Gastrocnemius medialis (tissue), 4 donors: Measurements from ENCODE around the gene MAD1L1. TPM values are rescaled to one million over a fixed set of nuclear protein-coding genes. Genes with fewer than 3 reads are reported as not detected.

ENCODE experiments used
- ATAC-seq, 2 donors: fragments of 150-250 bp; one replicate each; pipeline ENCODE4 v1.9.1; 2016
- DNase-seq, 2 donors: peaks; one replicate each; pipeline ENCODE4 v3.0.0-alpha.2; 2019
- H3K27ac ChIP-seq, 4 donors: fragments of 200-600 bp; sonication (generic); 1 replicate in 1 of 4; 2 replicates in 3 of 4; pipeline ENCODE4 v1.5.1; 2016 to 2018; ENCODE audit warnings: mild to moderate bottlenecking in 2 of 4, moderate library complexity in 1 of 4
- H3K27me3 ChIP-seq, 3 donors: fragments of 200-600 bp; sonication (generic) in 2 of 3; 1 replicate in 1 of 3; 2 replicates in 2 of 3; pipeline versions ENCODE4 v1.5.1 to v1.6.0; 2016 to 2019; ENCODE audit warnings: mild to moderate bottlenecking in 1 of 3, moderate library complexity in 1 of 3
- H3K36me3 ChIP-seq, 2 donors: fragments of 200-600 bp; sonication (generic) in 1 of 2; one replicate each; pipeline ENCODE4 v1.5.1; 2017 to 2018
- H3K4me1 ChIP-seq, 2 donors: fragments of 200-600 bp; sonication (generic) in 1 of 2; one replicate each; pipeline ENCODE4 v1.5.1; 2016 to 2017; ENCODE audit warnings: mild to moderate bottlenecking in 2 of 2
- H3K4me3 ChIP-seq, 4 donors: fragments of 200-600 bp; sonication (generic) in 3 of 4; 1 replicate in 1 of 4; 2 replicates in 3 of 4; pipeline ENCODE4 v1.5.1; 2016 to 2019; ENCODE audit warnings: mild to moderate bottlenecking in 2 of 4
- H3K9me3 ChIP-seq, 3 donors: fragments of 200-600 bp; sonication (generic) in 2 of 3; 1 replicate in 1 of 3; 2 replicates in 2 of 3; pipeline ENCODE4 v1.5.1; 2016 to 2019
- CTCF ChIP-seq, 5 experiments: fragments of 450-650 bp in 3 of 5; fragments of 200-600 bp in 2 of 5; sonication (generic) in 2 of 5; IDR thresholded peaks in 4 of 5; conservative IDR thresholded peaks in 1 of 5; 1 replicate in 4 of 5; 2 replicates in 1 of 5; pipeline ENCODE4 v1.5.1; 2016 to 2019; ENCODE audit warnings: antibody characterized with exemption in 5 of 5, mild to moderate bottlenecking in 3 of 5, moderate library complexity in 3 of 5
- POLR2A ChIP-seq, 2 donors: fragments of 450-650 bp; IDR thresholded peaks; one replicate each; pipeline ENCODE4 v1.6.1; 2017; ENCODE audit warnings: antibody characterized with exemption in 2 of 2, mild to moderate bottlenecking in 2 of 2, moderate library complexity in 2 of 2
- in situ Hi-C, 4 donors: fragments of 200-750 bp; cut with MboI; loops; one replicate each; pipeline versions ENCODE4 v1.15.0 to v1.8.0; 2017; ENCODE audit warnings: low sequenced_read_pairs in 4 of 4
- intact Hi-C: fragments of 100-400 bp; cut with DNase I; formaldehyde crosslinking; loops from one replicate; pipeline ENCODE4 v1.15.1; 2023; ENCODE audit warnings: low total_unique reads
- total RNA-seq, 4 donors: library from RNA; depleted of rRNA; stranded (reverse); fragments of >200 nt; gene quantifications; one replicate each; pipeline versions ENCODE4 v1.1.0 to v1.2.3, GENCODE V29; 2016

MAD1L1 gene
- total RNA-seq, 4 donors from 2014 or later, result 19.7 to 32.4 (median 22.7) TPM

- in situ Hi-C loops, result no loop called here
- Histone ChIP-seq H3K9me3 (peaks cover 0 to 5% (median 0%) of the 10 kb centered on the region in 3 donors), H3K4me1 (peaks cover 0 to 13% of the 10 kb centered on the region in 2 donors), H3K27me3 (no peaks in the 10 kb centered on the region), H3K27ac (no peak overlapping the region), H3K4me3 (no peak overlapping the region), H3K36me3 (no peaks in the 10 kb centered on the region)
- ATAC-seq, result no peak
- TF ChIP-seq POLR2A (IDR thresholded peaks at IDR 0.05) (no peak), CTCF (IDR thresholded peaks at IDR 0.05 in 4 of 5, conservative IDR thresholded peaks at IDR 0.05 in 1 of 5) (no peak)
- intact Hi-C loops, result no loop called here
- DNase-seq, result no peak
Observed at GRCh38 chr7:1873070-1873405, 359.7 kb downstream of the MAD1L1 start.

DNA sequence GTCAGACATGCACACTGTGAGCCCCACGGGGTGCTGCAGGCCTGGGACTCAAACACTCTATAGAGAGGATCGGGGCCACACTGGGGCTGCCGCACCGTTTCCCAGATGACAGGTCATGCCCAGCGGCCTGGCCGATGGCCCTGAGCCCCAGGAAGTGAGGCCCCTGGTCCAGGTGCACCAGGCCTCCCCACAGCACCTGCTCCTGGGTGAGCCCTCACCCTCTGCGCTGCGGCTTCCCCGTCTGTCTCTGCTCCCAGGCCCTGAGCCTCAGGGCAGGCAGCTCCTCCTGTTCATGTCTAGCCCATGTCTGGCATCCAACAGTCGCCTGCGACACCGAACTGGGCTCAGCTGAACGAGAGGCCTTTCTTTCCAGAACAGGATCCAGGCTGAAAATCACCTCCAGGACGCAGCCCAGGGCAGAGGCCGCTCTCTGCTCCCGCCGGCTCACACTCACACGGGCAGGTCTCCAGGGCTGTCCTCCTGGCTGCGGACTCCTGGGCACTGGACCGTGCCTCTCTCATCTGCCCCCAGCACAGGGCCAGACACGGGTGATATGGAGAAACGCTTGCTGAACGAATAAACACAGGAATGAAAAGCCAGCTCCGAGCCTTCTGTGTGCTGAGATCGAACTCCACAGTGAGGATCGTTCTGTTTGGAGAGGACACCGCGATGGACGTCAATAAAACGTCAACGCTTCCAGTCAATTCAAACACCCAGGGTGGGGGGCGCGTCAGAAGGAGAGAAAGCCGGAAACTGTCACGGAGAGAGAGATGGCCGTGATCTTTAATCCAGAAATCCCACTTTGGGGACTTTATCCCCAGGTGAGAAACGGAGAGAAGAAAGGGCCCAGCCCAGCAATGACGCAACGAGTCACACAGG, 360.3 kb downstream of the MAD1L1 start:
- H3K27me3 ChIP-seq, result no peaks in the 10 kb centered on the region
- intact Hi-C loops, result no loop called here
- H3K4me3 ChIP-seq, result no peak overlapping the region
- ATAC-seq (no peak), DNase-seq (no peak)
- H3K4me1 ChIP-seq, result peaks cover 0 to 13% of the 10 kb centered on the region in 2 donors
- no peaks in the 10 kb centered on the region for H3K9me3 ChIP-seq
- H3K36me3 ChIP-seq, result no peaks in the 10 kb centered on the region
- H3K27ac ChIP-seq, result no peak overlapping the region
- in situ Hi-C loops, result no loop called here
- TF ChIP-seq POLR2A (IDR thresholded peaks at IDR 0.05) (no peak), CTCF (IDR thresholded peaks at IDR 0.05 in 4 of 5, conservative IDR thresholded peaks at IDR 0.05 in 1 of 5) (no peak)

DNA sequence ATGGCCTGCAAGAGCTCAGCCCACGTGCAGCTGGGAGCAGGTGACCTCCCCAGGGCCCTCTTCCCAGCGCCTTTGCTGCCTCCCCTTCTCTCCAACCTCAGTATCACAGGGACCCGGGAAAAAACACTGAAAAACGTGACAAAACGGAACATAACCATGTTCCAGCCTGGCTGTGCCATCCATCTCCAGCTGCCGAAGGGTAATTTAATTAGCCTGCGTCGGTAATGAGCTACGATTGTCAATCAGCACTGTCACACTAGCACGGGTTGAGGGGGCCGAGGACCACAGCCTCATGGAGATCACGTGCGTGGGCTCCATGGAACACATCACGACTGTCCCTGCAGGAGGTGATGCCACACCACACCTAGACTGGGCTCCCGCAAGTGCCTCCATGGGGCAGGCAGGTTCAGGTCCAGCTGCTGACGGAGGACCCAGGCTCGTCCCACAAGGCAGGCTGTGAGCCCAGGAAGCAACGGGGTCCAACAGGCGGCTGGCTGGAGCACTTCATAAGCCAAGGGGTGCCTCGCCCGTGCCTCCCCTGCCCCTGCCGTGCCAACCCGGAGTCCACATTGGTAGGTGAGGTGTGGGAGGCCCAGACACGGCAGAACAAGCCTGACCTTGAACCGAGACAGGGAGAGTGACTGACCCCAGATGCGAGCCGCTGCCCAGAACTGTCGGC, 363.2 kb downstream of the MAD1L1 start:
- Histone ChIP-seq H3K4me3 (no peak overlapping the region), H3K4me1 (peaks cover 0 to 2% of the 10 kb centered on the region in 2 donors), H3K27me3 (no peaks in the 10 kb centered on the region), H3K9me3 (no peaks in the 10 kb centered on the region), H3K27ac (no peak overlapping the region), H3K36me3 (no peaks in the 10 kb centered on the region)
- intact Hi-C loops (no loop called here), in situ Hi-C loops (no loop called here)
- TF ChIP-seq CTCF (IDR thresholded peaks at IDR 0.05 in 4 of 5, conservative IDR thresholded peaks at IDR 0.05 in 1 of 5) (no peak), POLR2A (IDR thresholded peaks at IDR 0.05) (no peak)
- DNase-seq (no peak), ATAC-seq (no peak)

- no peak for ATAC-seq
- in situ Hi-C loops, result no loop called here
- no peak overlapping the region for H3K4me3 ChIP-seq
- TF ChIP-seq CTCF (IDR thresholded peaks at IDR 0.05 in 4 of 5, conservative IDR thresholded peaks at IDR 0.05 in 1 of 5), result no peak
- no peak for TF ChIP-seq POLR2A (IDR thresholded peaks at IDR 0.05)
- H3K36me3 ChIP-seq, result no peaks in the 10 kb centered on the region
- intact Hi-C loops, result no loop called here
- DNase-seq, result no peak
- no peak overlapping the region for H3K27ac ChIP-seq
- H3K4me1 ChIP-seq, result no peaks in the 10 kb centered on the region
- H3K27me3 ChIP-seq, result no peaks in the 10 kb centered on the region
- H3K9me3 ChIP-seq, result no peaks in the 10 kb centered on the region
Observed at GRCh38 chr7:1868516-1869165, 364.1 kb downstream of the MAD1L1 start.
